NK-92 treated with Interleukin-12 subunit alpha and Interleukin-12 subunit beta, amount 100 ng/mL, for 24 hours (cell line): ENCODE measurements around the gene CAPS2.
"Not testable (repeated sequence)": the region's sequence is repeated elsewhere in the genome, so short reads cannot be mapped to it uniquely, and the experiment has no call there.

Experiments
- DNase-seq: peaks from one replicate; lab custom pipeline; 2025; lab: John Stamatoyannopoulos, UW

Gene CAPS2

DNA sequence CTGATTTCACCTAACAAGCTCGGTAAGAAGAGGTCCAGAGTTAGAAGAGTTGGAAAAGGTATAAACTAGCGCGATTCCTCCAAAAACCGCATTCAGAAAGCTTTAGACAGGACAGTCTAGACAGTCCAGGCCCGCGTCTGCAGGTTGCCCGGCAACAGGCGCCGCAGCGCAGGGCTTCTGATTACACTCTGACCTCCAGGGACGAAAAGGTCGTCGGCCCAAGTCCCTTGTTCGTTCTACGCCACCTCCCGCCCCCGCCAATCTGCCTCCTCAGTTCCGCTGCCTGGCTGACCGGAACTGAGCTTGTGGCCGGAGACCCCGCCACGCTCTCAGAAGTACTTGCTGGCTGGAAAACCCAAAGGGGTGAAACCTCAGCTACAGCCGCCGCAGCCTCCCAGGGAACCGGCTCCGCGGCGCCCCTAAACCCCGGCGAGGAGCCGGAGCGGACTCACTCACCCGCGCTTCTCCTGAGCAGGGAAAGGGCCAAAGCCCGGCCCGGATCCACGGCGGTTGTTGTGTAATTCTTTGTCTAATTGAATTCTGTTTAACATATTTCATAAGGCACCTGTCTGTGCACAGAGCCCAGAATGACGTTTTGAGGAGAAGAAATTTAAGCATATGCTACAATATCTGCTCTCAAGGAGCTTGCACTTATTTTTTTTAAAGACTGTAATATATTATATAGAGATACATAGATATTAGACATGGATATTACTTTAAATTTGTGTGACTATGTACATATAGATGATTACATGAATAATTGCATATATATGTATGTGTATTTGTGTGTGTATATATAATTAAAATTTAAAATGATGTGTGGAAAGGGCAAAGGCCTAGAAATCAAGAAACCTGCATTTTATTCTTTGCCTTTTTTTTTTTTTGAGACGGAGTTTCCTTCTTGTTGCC, at the start of gene CAPS2:
CAPS2 (minus strand) TSS at position 407 of the 909 bp plus-strand sequence. CDS start 3,826 bp downstream, outside the sequence.
- DNase-seq = peak; percentile 66

DNA sequence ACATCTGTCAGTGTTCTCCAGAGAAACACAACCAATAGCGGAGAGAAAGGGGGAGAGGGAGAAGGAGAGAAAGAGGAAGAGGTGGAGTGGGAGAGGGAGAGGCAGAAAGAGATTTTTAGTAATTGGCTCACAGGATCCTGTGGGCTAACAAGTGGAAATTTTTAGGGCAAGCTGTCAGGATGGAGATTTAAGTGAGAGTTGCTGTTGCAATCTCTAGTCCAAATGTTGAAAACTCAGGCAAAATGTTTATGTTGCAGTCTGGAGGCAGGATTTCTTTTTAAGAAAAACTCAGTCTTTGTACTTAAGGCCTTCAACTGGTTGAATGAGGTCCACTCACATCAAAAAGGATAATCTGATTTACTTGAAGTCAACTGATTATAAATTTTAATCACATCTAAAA, 48.2 kb upstream of the CAPS2 start:
- DNase-seq = no peak

DNA sequence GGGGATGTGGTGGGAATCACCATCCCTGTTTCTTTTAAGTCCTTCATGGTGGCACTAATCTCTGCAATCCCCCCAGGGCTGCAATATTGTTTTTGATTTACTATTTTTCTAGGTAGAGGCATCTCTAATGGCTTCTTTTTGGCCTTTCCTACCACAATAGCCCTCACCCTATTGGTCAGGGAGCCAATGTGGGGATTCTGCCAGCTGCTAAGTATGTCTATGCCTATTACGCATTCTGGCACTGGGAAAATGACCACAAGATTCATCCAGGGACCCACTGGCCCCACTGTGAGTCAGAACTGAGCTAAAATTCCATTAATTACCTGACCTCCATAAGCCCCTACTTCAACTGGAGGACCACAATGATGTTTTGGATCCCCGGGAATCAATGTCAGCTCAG, 44.8 kb upstream of the CAPS2 start:
- no peak for DNase-seq

DNA sequence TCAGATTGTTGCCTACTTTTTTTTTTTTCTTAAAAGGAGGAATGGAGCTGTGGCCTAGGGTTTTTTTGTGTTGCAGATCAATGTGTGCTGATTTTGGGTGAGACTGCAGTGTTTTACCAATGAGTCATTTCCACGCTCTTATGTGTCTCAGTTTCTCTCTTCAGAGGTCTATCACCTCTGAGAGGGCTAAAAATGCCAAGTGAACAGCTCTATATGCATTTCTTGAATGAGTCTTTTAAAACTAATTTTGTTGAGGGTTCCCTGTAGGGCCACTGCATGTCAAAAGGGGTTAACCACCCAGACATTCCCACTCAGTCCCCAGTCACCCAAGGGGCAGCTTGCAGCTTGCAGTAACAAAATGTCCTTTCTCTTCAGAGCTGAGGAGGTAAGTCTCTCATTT, 36.5 kb upstream of the CAPS2 start:
- no peak for DNase-seq

DNA sequence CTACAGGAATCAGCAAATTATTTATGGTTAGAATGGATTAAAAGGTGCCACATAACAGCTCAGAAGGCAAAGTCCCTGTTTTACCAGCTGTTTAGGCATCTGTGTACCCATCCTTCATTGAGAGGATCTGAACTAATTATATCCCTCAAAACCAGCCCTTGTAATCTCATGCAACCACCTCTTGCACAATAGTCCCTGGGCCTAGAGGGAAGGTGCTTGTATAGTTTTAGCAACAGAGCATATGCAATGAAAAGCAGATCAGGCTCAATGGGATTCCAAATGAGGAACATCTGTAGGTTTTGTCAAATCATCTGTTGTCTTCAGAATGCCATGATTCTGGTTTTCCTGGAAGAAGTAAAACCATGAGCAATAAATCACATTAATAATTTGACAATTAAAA, 34.8 kb upstream of the CAPS2 start:
- DNase-seq = no peak

DNA sequence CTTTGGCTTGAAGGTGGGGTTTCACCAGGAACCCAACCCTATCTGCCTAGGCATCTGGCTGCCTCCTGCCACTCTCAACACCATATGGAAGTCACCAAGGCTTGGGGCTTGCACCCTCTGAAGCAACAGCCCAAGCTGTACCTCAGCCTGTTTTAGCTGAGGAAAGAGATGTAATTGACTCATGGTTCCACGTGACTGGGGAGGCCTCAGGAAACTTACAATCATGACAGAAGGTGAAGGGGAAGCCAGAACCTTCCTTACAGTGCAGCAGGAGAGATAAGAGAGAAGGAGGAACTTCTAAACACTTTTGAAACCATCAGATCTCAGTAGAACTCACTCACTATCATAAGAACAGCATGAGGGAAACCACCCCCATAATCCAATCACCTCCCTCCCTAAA, 31.3 kb upstream of the CAPS2 start:
- DNase-seq = no peak

DNA sequence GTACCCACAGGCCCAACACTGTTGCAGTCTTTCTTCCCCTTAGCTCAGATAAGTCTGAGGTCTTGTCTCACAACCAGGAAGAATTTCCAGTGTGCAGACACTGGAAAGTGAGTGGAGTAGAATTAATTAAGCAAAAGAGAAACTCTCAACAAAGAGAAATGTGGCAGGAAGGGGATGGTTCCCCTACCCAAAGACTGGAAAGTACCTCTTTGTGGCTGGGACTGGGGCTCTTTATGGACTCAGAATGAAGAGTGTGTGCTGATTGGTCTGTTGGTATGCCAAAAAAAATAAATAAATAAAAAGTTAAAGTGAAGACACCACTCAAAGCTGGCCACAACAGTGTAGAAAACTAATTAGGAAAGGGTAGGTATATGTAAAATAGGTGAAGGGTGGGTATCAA, 30.8 kb upstream of the CAPS2 start:
- no peak for DNase-seq

DNA sequence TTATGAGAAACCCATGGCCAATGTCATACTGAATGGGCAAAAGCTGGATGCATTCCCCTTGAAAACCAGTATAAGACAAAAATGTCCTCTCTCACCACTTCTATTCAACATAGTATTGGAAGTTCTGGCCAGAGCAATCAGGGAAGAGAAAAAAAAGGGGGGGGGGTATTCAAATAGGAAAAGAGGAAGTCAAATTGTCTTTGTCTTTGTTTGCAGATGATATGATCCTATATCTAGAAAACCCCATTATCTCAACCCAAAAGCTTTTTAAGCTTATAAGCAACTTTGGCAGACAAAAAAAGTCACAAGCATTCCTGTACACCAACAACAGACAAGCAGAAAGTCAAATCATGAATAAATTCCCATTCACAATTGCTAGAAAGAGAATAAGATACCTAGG, 23.9 kb upstream of the CAPS2 start:
- DNase-seq = no peak

DNA sequence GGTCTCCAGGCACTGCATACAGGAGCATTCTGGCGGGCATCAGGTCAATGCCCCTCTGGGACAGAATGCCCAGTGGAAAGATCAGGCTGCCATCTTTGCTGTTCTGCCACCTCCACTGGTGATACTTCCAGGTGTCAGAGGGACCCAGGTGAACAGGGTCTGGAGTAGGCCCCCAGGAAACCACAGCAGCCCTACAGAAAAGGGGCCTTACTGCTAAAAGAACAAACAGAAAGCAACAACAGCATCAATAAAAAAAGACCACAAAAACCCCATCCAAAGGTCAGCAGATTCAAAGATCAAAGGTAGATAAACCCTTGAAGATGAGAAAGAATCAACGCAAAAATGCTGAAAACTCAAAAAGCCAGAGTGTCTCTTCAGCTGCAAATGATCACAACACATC, 20.3 kb upstream of the CAPS2 start:
- no peak for DNase-seq

DNA sequence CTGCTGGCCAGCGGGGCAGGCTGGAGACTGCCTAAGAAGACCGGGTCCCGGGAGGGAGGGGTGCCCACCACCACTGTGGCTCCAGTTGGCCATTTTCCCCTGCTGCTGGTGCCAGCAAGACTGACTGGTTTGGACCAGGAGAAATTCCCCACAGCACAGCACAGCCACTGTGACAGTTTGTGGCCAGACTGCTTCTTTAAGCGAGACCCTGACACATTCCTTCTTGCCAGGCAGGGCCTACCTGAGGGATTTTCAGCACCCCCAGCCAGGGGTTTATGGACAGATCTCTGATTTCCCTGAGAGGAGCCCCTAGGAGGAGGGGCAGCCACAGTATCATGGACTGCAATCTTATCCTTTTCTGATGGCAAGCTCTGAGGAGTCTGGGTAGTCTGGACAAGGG, 19.8 kb upstream of the CAPS2 start:
- no peak for DNase-seq

DNA sequence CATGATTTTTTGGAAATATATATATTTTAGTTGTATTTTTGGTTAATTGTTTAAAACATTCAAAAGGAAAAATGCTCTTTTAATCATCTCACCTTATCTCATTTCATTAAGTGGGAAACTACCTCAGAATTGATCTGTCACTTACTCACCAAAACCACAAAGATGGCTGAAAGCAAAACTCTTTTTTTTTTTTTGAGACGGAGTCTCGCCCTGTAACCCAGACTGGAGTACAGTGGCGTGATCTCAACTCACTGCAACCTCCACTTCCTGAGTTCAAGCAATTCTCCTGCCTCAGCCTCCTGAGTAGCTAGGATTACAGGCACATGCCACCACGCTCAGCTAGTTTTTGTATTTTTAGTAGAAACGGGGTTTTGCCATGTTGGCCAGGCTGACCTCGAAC, 16.1 kb upstream of the CAPS2 start:
- DNase-seq = not testable (repeated sequence)

DNA sequence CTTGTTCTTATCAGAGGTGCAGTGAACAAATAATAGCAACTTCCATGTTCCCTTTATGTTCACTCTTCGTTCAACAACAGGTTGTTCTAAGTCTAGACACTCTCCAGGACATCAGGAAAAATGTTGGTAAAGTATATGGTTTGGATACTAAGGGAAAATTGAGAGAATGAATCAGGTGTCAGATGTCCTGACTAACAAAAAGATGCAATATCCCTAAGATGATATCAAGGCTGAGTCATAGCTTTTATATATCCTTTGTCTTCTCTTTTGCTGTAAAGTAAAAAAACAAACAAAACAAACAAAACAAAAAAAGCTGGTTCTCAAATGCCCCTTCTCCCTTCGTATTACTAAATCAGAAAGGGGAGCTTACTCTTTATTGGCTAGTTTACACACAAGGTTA, 15.4 kb upstream of the CAPS2 start:
- DNase-seq = no peak

DNA sequence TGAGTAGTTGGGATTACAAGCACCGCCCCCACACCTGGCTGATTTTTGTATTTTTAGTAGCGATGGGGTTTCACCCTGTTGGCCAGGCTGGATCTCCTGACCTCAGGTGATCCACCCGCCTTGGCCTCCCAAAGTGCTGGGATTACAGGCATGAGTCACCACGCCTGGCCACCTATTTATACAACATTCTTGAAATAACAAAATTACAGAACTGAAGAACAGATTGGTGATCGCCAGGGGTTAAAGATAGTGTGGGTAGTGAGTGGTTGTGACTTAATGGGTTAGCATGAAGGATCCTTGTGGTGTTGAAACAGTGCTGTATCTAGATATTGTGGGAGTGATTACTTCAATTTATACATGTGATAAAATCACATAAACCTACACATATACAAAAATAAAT, 11.7 kb upstream of the CAPS2 start:
- DNase-seq = no peak

DNA sequence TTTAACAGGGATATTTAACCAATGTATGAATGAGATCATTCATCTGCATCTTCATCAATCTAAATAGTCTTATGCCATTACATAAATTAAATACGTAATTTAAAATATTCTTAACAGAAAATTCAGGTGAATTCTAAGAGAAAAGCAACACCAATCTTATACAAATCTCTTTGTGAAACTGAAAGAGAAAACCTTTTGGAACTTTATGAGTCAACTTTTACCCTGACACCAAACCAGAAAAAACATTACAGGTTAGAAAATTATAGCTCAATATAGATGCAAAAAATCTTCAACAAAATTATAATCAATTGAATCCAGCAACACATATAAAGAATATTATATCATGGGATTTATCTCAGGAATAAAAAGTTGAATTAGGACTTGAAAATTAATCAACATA, 7.8 kb upstream of the CAPS2 start:
- DNase-seq = no peak

DNA sequence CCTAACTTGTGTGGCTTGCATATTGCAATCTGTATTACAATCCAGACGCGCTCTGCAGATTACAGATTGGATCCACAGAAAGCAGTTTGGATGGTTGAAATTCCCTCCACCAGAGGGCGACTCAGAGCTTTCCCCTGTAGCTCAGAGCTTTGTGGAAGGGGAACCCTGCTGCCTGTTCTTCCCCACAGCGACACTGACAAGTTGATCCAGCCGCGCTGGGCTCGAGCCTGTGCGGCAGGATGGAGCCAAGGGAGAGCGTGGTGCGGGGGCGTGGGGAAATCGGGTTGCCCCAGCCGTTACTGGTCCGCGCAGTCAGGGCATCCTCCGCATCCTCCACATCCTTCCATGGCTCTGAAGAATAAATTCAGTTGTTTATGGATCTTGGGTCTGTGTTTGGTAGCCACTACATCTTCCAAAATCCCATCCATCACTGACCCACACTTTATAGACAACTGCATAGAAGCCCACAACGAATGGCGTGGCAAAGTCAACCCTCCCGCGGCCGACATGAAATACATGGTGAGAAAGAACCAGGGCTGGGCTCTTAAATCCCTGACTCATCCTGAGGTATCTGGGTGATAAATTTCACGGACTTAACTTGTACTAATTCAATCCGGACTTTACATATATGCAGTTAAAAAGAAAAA, 4.4 kb upstream of the CAPS2 start, which contains the start of gene GLIPR1L1:
GLIPR1L1 (plus strand) TSS at position 287 of the 647 bp plus-strand sequence; CDS start at position 346, 59 bp downstream.
- DNase-seq = peak; percentile 41

DNA sequence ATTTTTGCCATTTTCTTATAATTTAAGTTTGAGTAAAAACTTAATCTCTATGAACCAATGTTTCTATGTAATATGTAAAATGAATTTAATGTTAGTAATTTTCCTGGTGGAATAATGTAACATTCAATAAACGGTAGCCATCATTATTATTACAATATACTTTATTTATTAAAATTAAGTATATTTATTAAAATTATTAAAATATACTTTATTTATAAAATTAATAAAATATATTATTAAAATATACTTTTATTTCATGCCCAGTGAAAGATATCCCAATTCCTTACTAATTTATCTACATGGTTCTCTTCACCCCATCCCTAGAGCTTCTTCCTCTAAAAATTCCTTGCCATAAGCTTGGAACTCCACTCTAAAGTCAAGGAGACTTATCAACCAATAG, 2.5 kb downstream of the CAPS2 start:
- DNase-seq = no peak

DNA sequence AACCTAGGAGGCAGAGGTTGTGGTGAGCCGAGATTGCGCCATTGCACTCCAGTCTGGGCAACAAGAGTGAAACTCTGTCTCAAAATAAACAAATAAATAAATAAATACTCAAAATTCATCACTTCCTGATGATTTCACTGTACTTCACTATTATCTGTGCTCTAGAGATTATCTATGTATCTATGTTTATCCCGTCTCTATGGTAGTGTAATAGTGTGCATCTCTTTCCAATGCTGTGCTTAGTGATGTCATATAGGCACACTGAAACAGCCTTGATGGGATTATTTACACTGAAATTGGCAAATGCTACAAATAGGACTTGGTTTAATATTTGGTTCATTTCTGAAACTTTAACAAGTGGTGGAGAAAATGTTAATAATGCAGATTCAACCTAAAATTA, 6.5 kb downstream of the CAPS2 start:
- DNase-seq = no peak

DNA sequence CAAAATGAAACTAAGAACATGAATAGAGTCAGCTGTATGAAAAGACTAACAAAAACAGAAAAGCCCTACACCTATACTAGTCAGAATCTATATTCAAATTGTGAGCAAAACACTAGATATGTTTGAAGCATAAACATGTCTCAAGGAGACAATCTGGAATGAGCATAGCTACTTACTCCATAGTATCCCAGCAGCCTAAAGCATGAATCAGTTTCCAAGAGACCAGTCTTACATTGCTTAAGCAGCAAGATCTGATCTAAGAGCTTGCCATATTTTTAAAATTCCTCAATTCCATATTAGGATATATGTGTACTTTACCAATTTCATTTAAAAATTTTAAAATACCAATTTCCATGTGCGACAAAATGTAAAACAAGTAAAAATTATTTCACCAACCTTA, 7.7 kb downstream of the CAPS2 start:
- DNase-seq = no peak

DNA sequence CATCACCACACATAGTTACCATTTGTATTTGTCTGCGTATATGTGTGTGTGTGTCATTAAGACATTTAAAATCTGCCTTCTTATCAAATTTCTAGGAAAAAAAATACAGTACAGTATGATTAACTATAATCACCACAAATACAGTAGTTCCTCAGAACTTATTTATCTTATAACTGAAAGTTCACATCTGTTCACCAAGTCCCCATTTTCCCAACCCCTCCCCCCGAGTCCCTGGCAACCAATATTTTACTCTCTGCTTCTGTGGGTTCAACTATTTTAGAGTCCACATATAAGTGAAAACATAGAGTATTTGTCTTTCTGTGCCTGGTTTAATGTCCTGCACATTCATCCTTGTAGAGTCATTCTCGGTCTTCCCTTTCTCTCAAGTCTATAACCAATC, 12.3 kb downstream of the CAPS2 start:
- DNase-seq = no peak

DNA sequence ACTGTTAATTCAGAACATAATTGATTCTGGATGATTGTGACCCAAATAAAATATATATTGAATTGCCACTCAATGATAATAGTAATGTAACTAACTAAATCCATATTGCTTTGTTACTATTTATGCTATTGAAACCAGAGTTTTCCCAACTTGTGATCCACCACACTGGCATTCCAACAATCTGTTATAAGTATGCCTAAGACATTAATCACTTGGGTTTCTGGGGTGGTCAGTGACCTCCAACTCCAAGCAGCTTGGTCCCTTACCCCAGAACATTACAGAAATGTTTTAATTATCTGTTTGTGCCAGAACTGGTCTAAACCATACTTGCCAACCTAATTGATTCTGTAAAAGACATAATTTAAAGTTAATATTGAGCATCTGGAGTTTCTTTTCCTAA, 14.6 kb downstream of the CAPS2 start:
- no peak for DNase-seq

DNA sequence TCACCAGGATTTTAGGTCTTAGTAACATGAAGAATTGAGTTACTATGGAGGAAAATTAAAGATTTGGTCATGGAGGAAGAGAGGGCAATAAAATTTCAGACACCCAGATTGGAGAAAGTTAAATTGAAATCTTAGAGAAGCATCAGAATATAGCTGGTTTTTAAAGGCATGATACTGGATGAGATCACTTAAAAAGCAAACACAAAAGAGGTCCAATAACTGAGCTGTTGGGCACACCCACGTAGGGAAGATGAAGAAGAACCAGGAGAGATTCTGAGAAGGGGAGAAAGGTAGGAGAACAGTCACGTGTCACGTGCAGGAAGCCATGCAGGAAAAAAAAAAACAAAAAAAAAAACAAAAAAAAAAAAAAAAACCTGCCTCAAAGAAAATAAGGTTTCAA, 18.8 kb downstream of the CAPS2 start:
- DNase-seq = no peak

DNA sequence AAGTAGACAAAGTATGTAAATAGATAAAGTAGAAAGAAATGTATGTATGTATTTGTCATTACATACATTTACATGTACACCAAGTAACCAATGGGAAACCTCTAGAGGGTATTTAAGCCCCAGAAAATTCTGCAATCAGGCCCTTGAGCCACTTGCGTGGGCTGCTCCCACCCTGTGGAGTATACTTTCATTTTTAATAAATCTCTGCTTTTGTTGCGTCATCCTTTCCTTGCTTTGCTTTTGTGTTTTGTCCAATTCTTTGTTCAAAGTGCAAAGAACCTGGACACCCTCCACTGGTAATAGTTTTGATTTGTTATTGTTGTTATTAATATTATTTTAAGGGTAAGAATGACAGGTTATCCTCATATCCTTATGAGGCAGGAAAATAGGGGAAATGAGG, 21.8 kb downstream of the CAPS2 start:
- DNase-seq = no peak
